GM18499 (cell line): ENCODE data around the gene POFUT2.

Experiments
- ATAC-seq: cut with Tn5 transposase; IDR thresholded peaks from one replicate; pipeline ENCODE4 v1.9.1; 2021; ENCODE audit warnings: moderate number of reproducible peaks; ENCODE audit not compliant: insufficient read depth, unreplicated experiment

The POFUT2 gene

DNA sequence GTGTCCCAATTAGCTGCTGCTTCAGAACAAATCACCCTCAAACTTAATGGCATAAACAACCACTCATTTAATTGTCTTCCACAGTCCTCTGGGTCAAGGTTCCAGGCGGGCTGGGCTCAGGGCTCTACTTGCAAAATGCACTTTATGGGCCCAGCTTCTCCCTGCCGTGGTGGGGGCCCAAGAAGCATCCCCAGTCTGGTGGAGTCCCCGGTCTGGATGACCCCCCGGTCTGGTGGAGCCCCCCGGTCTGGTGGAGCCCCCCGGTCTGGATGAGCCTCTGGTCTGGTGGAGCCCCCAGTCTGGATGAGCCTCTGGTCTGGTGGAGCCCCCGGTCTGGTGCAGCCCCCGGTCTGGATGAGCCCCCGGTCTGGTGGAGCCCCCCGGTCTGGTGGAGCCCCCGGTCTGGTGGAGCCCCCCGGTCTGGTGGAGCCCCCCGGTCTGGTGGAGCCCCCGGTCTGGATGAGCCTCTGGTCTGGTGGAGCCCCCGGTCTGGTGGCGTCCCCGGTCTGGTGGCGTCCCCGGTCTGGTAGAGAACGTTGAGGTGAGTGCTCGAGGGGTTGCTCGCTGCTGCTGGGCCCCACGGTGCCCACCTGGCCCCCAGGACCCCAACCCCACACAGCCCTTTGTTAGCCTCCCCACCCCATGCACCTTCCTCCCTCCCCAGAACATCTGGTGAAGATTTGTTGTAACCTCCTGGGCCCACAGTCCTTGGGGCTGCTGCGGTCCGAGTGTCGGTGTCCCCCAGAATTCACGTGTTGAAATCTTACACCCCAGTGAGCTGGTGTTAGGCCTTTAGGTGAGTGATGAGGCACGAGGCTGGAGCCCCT, 33.8 kb downstream of the POFUT2 start:
- ATAC-seq: no peak

- ATAC-seq: no peak
Observed at GRCh38 chr21:45253180-45253579, 34.5 kb downstream of the POFUT2 start.

GRCh38 chr21:45252448-45252925, 35.2 kb downstream of the POFUT2 start:
- ATAC-seq: no peak

GRCh38 chr21:45251635-45252447, 35.9 kb downstream of the POFUT2 start:
- no peak for ATAC-seq

DNA sequence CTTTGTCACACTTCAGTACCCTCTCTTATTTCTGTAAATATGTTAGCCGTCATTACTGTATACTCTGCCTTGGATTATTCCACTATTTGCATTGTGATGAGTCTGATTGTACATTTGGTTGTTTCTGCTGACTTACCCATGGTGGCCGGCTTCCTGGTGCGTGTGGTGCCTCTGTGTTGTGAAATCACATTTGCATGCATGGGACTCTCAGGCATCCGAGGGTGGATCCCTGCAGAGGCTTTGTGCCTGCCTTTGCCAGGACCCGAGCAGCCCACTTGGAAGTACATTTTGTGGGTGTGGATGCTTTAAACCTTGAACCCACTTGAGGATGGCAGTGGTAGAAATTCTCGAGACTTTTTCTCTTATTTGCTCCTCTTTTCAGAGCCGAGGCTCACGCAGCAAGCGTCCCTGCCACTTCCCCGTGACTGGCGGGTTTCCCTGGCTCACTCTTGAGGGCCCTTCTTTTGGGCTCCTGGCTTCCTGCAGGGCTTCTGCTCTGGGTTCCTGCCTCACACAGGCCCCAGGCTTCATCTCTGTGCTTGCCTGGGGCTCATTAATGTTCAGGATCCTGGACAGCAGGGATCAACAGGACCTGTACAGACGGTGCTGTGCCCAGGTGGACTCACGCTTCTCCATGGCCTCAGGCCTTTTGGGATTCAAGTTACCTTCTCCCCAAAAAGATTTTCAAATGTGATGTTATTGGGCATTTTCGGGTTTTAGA, 36.6 kb downstream of the POFUT2 start:
- no peak for ATAC-seq

GRCh38 chr21:45250272-45250671, 37.4 kb downstream of the POFUT2 start:
- ATAC-seq: no peak

DNA sequence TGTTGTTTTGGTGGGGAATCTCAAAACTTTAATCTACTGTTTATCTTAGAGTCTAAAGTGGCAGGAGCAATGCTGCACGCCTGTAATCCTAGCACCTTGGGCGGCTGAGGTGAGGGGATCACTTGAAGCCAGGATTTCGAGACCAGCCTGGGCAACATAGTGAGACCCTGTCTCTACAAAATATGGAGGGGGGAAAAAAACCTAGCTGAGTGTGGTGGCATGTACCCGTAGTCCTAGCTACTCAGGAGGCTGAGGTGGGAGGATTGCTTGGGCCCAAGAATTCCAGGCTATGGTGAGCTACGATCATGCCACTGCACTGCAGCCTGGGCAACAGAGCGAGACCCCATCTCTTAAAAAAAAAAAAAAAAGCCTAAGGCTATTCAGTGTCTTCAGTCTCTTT, 38.1 kb downstream of the POFUT2 start:
- ATAC-seq: no peak

DNA sequence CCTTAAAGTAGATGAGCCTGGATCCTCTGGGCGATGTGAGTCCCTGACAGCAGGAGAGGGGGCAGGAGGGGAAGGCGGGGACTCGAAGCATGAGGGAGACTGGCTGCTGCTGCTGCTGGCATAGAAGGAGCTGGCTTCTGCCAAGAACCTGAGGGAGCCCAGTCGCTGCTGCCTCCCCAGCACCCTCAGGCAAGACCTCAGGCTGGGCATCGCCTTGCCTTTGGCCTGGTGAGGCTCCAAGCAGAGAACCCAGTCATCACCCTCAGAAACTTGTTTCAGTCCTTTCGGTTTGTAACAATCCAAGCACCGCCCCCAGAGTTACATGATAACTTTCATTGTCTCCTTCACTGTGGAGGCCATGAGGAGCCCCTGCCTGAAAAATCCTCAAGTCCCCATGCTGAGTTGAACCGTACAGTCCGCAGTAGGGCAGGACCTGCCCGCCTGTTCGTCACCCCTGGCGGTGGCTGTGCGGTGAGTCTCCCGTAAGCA, 38.8 kb downstream of the POFUT2 start:
- ATAC-seq: no peak

DNA sequence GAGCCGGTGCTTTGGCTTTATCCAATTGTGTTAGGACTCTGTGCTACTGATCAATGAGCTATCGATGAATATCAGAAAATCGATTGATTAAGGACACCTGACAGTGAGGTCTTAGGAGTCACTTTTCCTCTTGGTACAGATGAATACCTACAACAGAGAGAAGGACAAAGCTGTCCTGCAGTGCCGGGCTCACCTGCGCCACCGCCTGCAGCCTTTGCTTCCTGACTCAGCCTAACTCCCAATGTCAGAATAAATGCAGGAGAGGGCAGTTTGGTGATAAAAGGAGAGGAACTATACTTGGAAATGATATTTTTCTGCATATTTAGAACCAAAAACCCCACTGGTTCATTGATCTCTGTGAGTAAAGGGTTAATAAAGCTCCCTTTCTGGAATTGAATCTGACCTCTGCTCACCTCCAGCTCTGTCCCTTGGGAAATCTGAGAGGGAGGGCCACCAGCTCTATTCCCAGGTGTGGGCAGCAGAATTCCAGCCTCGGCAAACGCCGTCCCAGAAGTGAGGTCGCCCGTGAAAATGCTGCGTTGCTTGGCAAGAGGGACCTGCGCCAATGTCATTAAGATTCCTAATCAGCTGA, 39.3 kb downstream of the POFUT2 start:
- no peak for ATAC-seq

- ATAC-seq: no peak
Observed at GRCh38 chr21:45246386-45247320, 41.0 kb downstream of the POFUT2 start.

- ATAC-seq: no peak
Observed at GRCh38 chr21:45244799-45245340, 42.8 kb downstream of the POFUT2 start.

DNA sequence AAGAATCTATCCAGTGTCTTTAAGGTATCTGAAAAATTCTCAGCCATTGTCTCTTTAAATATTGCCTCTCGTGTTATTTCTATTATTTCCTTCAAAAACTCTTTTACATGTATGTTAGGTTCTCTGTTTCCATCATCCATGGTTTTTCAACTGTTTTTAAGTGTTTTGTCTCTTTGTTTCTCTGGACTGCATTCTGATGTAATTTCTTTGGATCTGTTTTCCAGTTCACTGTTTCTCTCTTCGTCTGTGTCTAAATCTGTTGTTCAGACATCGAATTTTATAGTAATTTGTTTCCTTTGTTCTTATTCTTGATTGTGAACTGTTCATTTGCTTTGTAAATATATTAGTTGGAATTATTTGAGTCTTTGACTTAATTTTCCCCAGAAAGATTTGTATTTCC, 44.1 kb downstream of the POFUT2 start:
- ATAC-seq: no peak

DNA sequence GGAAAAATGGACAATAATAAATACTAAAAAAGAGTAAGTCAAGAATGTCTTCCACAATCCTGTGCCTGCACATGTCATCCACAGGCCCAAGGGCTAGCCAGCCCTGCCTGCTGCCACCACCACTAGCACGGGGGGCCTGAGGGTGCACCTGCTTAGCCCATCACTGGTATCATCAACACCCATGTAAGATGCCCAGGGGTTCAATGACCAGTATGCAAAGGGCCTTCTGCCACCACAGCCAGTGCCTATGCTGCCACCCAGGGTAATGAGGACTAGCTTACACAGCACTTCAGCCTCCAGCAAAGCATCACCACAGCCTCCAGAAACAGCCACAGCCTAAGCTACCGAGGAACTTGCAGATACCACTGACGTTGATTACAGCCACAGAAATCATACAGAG, 46.3 kb downstream of the POFUT2 start:
- no peak for ATAC-seq

GRCh38 chr21:45237401-45237800, 50.3 kb downstream of the POFUT2 start:
- no peak for ATAC-seq

- no peak for ATAC-seq
Observed at GRCh38 chr21:45236481-45236880, 51.2 kb downstream of the POFUT2 start.

- no peak for ATAC-seq
Observed at GRCh38 chr21:45235488-45235887, 52.2 kb downstream of the POFUT2 start.

DNA sequence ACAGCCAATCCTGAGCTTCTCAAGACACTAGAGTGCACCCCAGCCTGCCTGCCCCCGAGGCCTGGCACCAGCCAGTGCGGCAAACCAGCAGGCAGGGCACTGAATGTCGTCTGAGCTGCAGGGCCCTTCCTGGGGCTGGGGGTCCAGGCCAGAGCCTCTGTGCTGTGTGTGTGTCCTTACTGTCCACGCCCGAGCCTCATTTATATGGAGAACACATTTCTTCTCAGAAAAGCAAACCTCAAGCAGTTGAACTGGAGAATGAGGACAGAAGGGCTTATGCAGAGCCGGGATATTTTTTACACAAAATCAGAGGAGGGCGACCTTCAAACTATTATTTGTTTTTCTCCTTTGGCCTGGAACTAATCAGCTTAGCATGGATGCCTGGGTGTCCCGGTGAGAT, 52.7 kb downstream of the POFUT2 start:
- ATAC-seq: no peak

GRCh38 chr21:45234127-45234526, 53.6 kb downstream of the POFUT2 start:
- no peak for ATAC-seq

- no peak for ATAC-seq
Observed at GRCh38 chr21:45231705-45232104, 56.0 kb downstream of the POFUT2 start.
